ENCODE results near the gene RAB7B. TPM values are rescaled to one million over a fixed set of nuclear protein-coding genes. Genes with fewer than 3 reads are reported as not detected.

Gene RAB7B
- total RNA-seq, 1 experiment from 2014 or later, result 0.22 TPM

GRCh38 chr1:205954819-205955404, 48.3 kb downstream of the RAB7B start:
- Histone ChIP-seq H3K9me3 (ENCODE audit: control insufficient read depth in 1 of 2, insufficient read depth in 1 of 2, low read depth in 1 of 2, low read length in 2 of 2) (no peaks in the 10 kb centered on the region), H4K20me1 (ENCODE audit: insufficient read depth) (no peaks in the 10 kb centered on the region), H3K9me2 (ENCODE audit: insufficient read depth) (no peaks in the 10 kb centered on the region), H3K27ac (ENCODE audit: low read depth, low read length) (no peak overlapping the region), H2AFZ (ENCODE audit: low read depth, low read length, poor library complexity, severe bottlenecking) (no peak overlapping the region), H3K4me3 (replicated peaks in 1 of 2; ENCODE audit: low read depth in 1 of 2, low read length in 2 of 2) (no peak overlapping the region), H3K27me3 (ENCODE audit: insufficient read depth, low read length) (peaks cover 35% of the 10 kb centered on the region; the same call in 1 of the 2 replicates), H3K9ac (ENCODE audit: low read length) (no peak overlapping the region), H3K4me1 (ENCODE audit: control insufficient read depth in 1 of 2, insufficient read depth in 2 of 2, low read length in 2 of 2) (no peaks in the 10 kb centered on the region), H3K4me2 (ENCODE audit: low read length) (no peak overlapping the region), H3K36me3 (ENCODE audit: control insufficient read depth in 1 of 2, insufficient read depth in 2 of 2, low read length in 2 of 2) (no peaks in the 10 kb centered on the region), H3K79me2 (ENCODE audit: insufficient read depth, low read length) (no peaks in the 10 kb centered on the region)
- TF ChIP-seq JUND (IDR thresholded peaks at IDR 0.05) (no peak), POLR2A (IDR thresholded peaks at IDR 0.05; ENCODE audit: borderline replicate concordance, extremely low read depth, insufficient read depth, insufficient read length) (no peak), ATF3 (IDR thresholded peaks at IDR 0.05) (no peak), ELF1 (IDR thresholded peaks at IDR 0.05; ENCODE audit: borderline replicate concordance, low read depth) (no peak), CEBPB (IDR thresholded peaks at IDR 0.05; ENCODE audit: low read depth) (no peak), POLR2AphosphoS5 (IDR thresholded peaks at IDR 0.05; ENCODE audit: low read depth, low read length) (no peak), SIN3A (IDR thresholded peaks at IDR 0.05; ENCODE audit: low read depth) (no peak)
- no peak for DNase-seq (ENCODE audit: low read depth, low spot score)
- ChIA-PET CTCF (no interaction called here), POLR2A (no interaction called here), RAD21 (ENCODE audit: low non-redundant PET in 1 of 2, low total read pairs in 2 of 2, uncharacterized antibody in 2 of 2, unreplicated experiment in 2 of 2) (no interaction called here)
- ATAC-seq, result no peak
- intact Hi-C loops (cut with micrococcal nuclease), result no loop called here
- no TSS peak for BruUV-seq (replicated peaks)

GRCh38 chr1:205951746-205952145, 51.4 kb downstream of the RAB7B start:
- no peaks in the 10 kb centered on the region for H3K9me2 ChIP-seq (ENCODE audit: insufficient read depth)
- CTCF ChIA-PET, result interaction anchor here (1.4 to 1.7 kb wide), 2 partner anchors 26 to 33 kb away, joined by 3 to 5 read pairs; no protein-coding TSS in a partner anchor
- no peaks in the 10 kb centered on the region for H3K9me3 ChIP-seq (ENCODE audit: control insufficient read depth in 1 of 2, insufficient read depth in 1 of 2, low read depth in 1 of 2, low read length in 2 of 2)
- intact Hi-C loops (cut with micrococcal nuclease), result no loop called here
- no peak overlapping the region for H3K4me2 ChIP-seq (ENCODE audit: low read length)
- no peak for ATAC-seq
- no peaks in the 10 kb centered on the region for H3K4me1 ChIP-seq (ENCODE audit: control insufficient read depth in 1 of 2, insufficient read depth in 2 of 2, low read length in 2 of 2)
- BruUV-seq (replicated peaks), result no TSS peak
- H3K4me3 ChIP-seq (replicated peaks in 1 of 2; ENCODE audit: low read depth in 1 of 2, low read length in 2 of 2), result no peak overlapping the region
- POLR2A ChIA-PET, result no interaction called here
- H3K9ac ChIP-seq (ENCODE audit: low read length), result no peak overlapping the region
- no peaks in the 10 kb centered on the region for H4K20me1 ChIP-seq (ENCODE audit: insufficient read depth)
- H3K27me3 ChIP-seq (ENCODE audit: insufficient read depth, low read length), result peaks cover 34% of the 10 kb centered on the region; the same call in 1 of the 2 replicates
- no peak overlapping the region for H2AFZ ChIP-seq (ENCODE audit: low read depth, low read length, poor library complexity, severe bottlenecking)
- no peak overlapping the region for H3K27ac ChIP-seq (ENCODE audit: low read depth, low read length)
- no peaks in the 10 kb centered on the region for H3K36me3 ChIP-seq (ENCODE audit: control insufficient read depth in 1 of 2, insufficient read depth in 2 of 2, low read length in 2 of 2)
- no peaks in the 10 kb centered on the region for H3K79me2 ChIP-seq (ENCODE audit: insufficient read depth, low read length)
- DNase-seq (ENCODE audit: low read depth, low spot score), result no peak
- RAD21 ChIA-PET (ENCODE audit: low non-redundant PET in 1 of 2, low total read pairs in 2 of 2, uncharacterized antibody in 2 of 2, unreplicated experiment in 2 of 2), result no interaction called here
- TF ChIP-seq POLR2A (IDR thresholded peaks at IDR 0.05; ENCODE audit: borderline replicate concordance, extremely low read depth, insufficient read depth, insufficient read length) (no peak), SIN3A (IDR thresholded peaks at IDR 0.05; ENCODE audit: low read depth) (no peak), TCF7L2 (IDR thresholded peaks at IDR 0.05; ENCODE audit: borderline replicate concordance, extremely low read depth, insufficient read depth, insufficient read length) (no peak), EZH2phosphoT487 (IDR thresholded peaks at IDR 0.05; ENCODE audit: borderline replicate concordance) (no peak), CBX3 (IDR thresholded peaks at IDR 0.05; ENCODE audit: low read depth) (no peak), YY1 (IDR thresholded peaks at IDR 0.05; ENCODE audit: extremely low read depth, insufficient replicate concordance, low read depth, low read length) (no peak), ATF3 (IDR thresholded peaks at IDR 0.05) (no peak), RAD21 (IDR thresholded peaks at IDR 0.05; ENCODE audit: low read depth) (no peak), FOSL1 (IDR thresholded peaks at IDR 0.05; ENCODE audit: low read depth) (no peak), ZNF274 (IDR thresholded peaks at IDR 0.05; ENCODE audit: low read depth, low read length) (no peak), ZBTB33 (IDR thresholded peaks at IDR 0.05; ENCODE audit: extremely low read depth, insufficient replicate concordance, low read length) (no peak), POLR2AphosphoS5 (IDR thresholded peaks at IDR 0.05; ENCODE audit: low read depth, low read length) (no peak)
